K562 (cell line): ENCODE measurements around the gene TBXAS1. TPM values are rescaled to one million over a fixed set of nuclear protein-coding genes. Genes with fewer than 3 reads are reported as not detected.

ENCODE experiments used
- ATAC-seq: fragments of 200-7000 bp; cut with Tn5 transposase; 3 replicates; pipeline ENCODE4 v1.9.1; 2020; ENCODE audit warnings: moderate library complexity
- BruUV-seq: library from RNA; stranded (reverse); fragments of 400-500 nt; replicated peaks from 2 replicates; lab custom pipeline; 2021; lab: Mats Ljungman, UMichigan
- CTCF ChIA-PET: fragments of 300-600 bp; formaldehyde crosslinking; extraction: SDS; loops from one replicate; lab custom pipeline; 2021; ENCODE audit warnings: low intra/inter-chr PET ratio; lab: Yijun Ruan, JAX
- POLR2A ChIA-PET: fragments of 300-600, 350-650 bp; sonication (Branson Sonifier 250); formaldehyde crosslinking; extraction: SDS; loops from one replicate; lab custom pipeline; 2021; ENCODE audit warnings: antibody characterized with exemption, inconsistent platforms; lab: Yijun Ruan, JAX
- DNase-seq, 4 experiments: peaks; one replicate each; pipeline versions ENCODE4 v3.0.0 to v3.0.0-alpha.2; 2011 to 2018; ENCODE audit warnings: low spot score in 3 of 4, mixed read lengths in 3 of 4; ENCODE audit errors: extremely low read depth in 1 of 4
- FAIRE-seq: peaks from 2 replicates; lab custom pipeline; 2011; peaks lifted over from hg19 to GRCh38; lab: Jason Lieb, UNC
- H2AFZ ChIP-seq: 2 replicates; pipeline ENCODE4 v1.6.0; 2011; ENCODE audit warnings: low read depth, low read length, control low read depth, inconsistent platforms
- H3K27ac ChIP-seq: fragments of 200-600 bp; 3 replicates; pipeline ENCODE4 v1.8.0; 2011; ENCODE audit warnings: low read depth, mild to moderate bottlenecking, control low read depth, inconsistent platforms, low read length, moderate library complexity, mixed read lengths; ENCODE audit errors: extremely low read depth
- H3K27me3 ChIP-seq, 2 experiments: fragments of 300-600 bp in 1 of 2; 2 replicates in 1 of 2; 3 replicates in 1 of 2; pipeline versions ENCODE4 v1.6.0 to v1.8.0; 2011; ENCODE audit warnings: inconsistent platforms in 2 of 2, low read length in 2 of 2, mild to moderate bottlenecking in 1 of 2, mixed read lengths in 1 of 2, moderate library complexity in 1 of 2; ENCODE audit not compliant: control insufficient read depth in 2 of 2, insufficient read depth in 2 of 2
- H3K36me3 ChIP-seq: fragments of 300-600 bp; 3 replicates; pipeline ENCODE4 v1.8.0; 2011; ENCODE audit warnings: mild to moderate bottlenecking, low read length, inconsistent platforms; ENCODE audit not compliant: control insufficient read depth, insufficient read depth
- H3K4me1 ChIP-seq, 2 experiments: fragments of 200-600 bp in 1 of 2; replicated peaks in 1 of 2; 2 replicates in 1 of 2; 3 replicates in 1 of 2; pipeline versions ENCODE4 v1.5.1 to v1.8.0; 2011; ENCODE audit warnings: inconsistent platforms in 2 of 2, low read length in 2 of 2, mild to moderate bottlenecking in 1 of 2, mixed read lengths in 1 of 2, moderate library complexity in 1 of 2; ENCODE audit not compliant: control insufficient read depth in 2 of 2, insufficient read depth in 2 of 2
- H3K4me2 ChIP-seq: 2 replicates; pipeline ENCODE4 v1.6.1; 2011; ENCODE audit warnings: low read length, control low read depth, inconsistent platforms, mixed read lengths; ENCODE audit not compliant: insufficient read depth
- H3K4me3 ChIP-seq: fragments of 200-600 bp; sonication (generic), shearing (Covaris generic); 2 replicates; pipeline ENCODE4 v1.5.1; 2016; ENCODE audit warnings: control low read depth, inconsistent platforms
- H3K79me2 ChIP-seq: fragments of 200-600 bp; 3 replicates; pipeline ENCODE4 v1.8.0; 2011; ENCODE audit warnings: low read length, inconsistent platforms; ENCODE audit not compliant: control insufficient read depth, insufficient read depth
- H3K9ac ChIP-seq, 2 experiments: 2 replicates each; pipeline versions ENCODE4 v1.6.0 to v1.6.1; 2011; ENCODE audit warnings: low read depth in 2 of 2, low read length in 2 of 2, control low read depth in 1 of 2, inconsistent platforms in 1 of 2, mild to moderate bottlenecking in 1 of 2, mixed read lengths in 1 of 2; ENCODE audit not compliant: insufficient read depth in 1 of 2
- H3K9me1 ChIP-seq: one replicate; pipeline ENCODE4 v1.6.0; 2011; ENCODE audit warnings: inconsistent platforms, mild to moderate bottlenecking, low read length, moderate library complexity; ENCODE audit not compliant: control insufficient read depth, insufficient read depth
- H3K9me3 ChIP-seq: replicated peaks from 2 replicates; pipeline ENCODE4 v1.5.1; 2011; ENCODE audit warnings: low read depth, low read length, inconsistent platforms; ENCODE audit not compliant: control insufficient read depth, insufficient read depth
- H4K20me1 ChIP-seq: replicated peaks from 2 replicates; pipeline ENCODE4 v1.6.1; 2011; ENCODE audit warnings: low read length, inconsistent platforms, mixed read lengths; ENCODE audit not compliant: control insufficient read depth, insufficient read depth
- CREBBP ChIP-seq: IDR thresholded peaks from one replicate; pipeline ENCODE4 v1.6.1; 2012; ENCODE audit warnings: low read depth, mild to moderate bottlenecking, control low read depth, inconsistent platforms, low read length
- HDAC8 ChIP-seq: fragments of 450-650 bp; IDR thresholded peaks from 2 replicates; pipeline ENCODE4 v1.6.1; 2016; ENCODE audit warnings: mild to moderate bottlenecking, missing genetic modification characterization, moderate library complexity, missing compliant biosample characterization
- HIVEP1 ChIP-seq: fragments of 250-450 bp; sonication (Bioruptor Pico); IDR thresholded peaks from 2 replicates; pipeline ENCODE4 v1.4.0; 2020; ENCODE audit warnings: mild to moderate bottlenecking
- KAT7 ChIP-seq: sonication (generic); formaldehyde crosslinking; IDR thresholded peaks from 2 replicates; pipeline ENCODE4 v1.8.0; 2022; ENCODE audit warnings: missing genetic modification reagents, mild to moderate bottlenecking, borderline replicate concordance
- MAZ ChIP-seq, 2 experiments: fragments of 450-650 bp in 1 of 2; sonication (generic) in 1 of 2; formaldehyde crosslinking; IDR thresholded peaks in 1 of 2; conservative IDR thresholded peaks in 1 of 2; 2 replicates each; pipeline versions ENCODE4 v1.4.0 to v1.5.0; 2020; ENCODE audit warnings: mild to moderate bottlenecking in 1 of 2, missing genetic modification reagents in 1 of 2
- MIER1 ChIP-seq: fragments of 450-650 bp; IDR thresholded peaks from 2 replicates; pipeline ENCODE4 v1.6.1; 2016; ENCODE audit warnings: antibody characterized with exemption, mild to moderate bottlenecking, low read depth
- NCOR1 ChIP-seq: fragments of 450-650 bp; IDR thresholded peaks from 2 replicates; pipeline ENCODE4 v1.6.1; 2016; ENCODE audit warnings: mild to moderate bottlenecking, moderate library complexity
- NEUROD1 ChIP-seq: fragments of 150-350 bp; IDR thresholded peaks from 2 replicates; pipeline ENCODE4 v1.6.1; 2014; ENCODE audit warnings: borderline replicate concordance, low read length, low read depth; ENCODE audit not compliant: partially characterized antibody
- NR2C1 ChIP-seq, 2 experiments: fragments of 450-650 bp; IDR thresholded peaks; 2 replicates each; pipeline ENCODE4 v1.6.1; 2017; ENCODE audit warnings: mild to moderate bottlenecking in 2 of 2, antibody characterized with exemption in 1 of 2, inconsistent platforms in 1 of 2, missing compliant biosample characterization in 1 of 2, missing genetic modification characterization in 1 of 2
- PHF8 ChIP-seq: fragments of 200-600 bp; sonication (generic); IDR thresholded peaks from 2 replicates; pipeline ENCODE4 v1.6.1; 2012; ENCODE audit warnings: mixed run types, mild to moderate bottlenecking, inconsistent platforms, low read length, moderate library complexity, borderline replicate concordance
- XRCC5 ChIP-seq: fragments of 200-400 bp; formaldehyde crosslinking; IDR thresholded peaks from 2 replicates; pipeline ENCODE4 v1.6.1; 2017; ENCODE audit warnings: low read depth, mild to moderate bottlenecking, low read length
- ZC3H11A ChIP-seq: IDR thresholded peaks from 2 replicates; pipeline ENCODE4 v1.6.1; 2012; ENCODE audit warnings: low read depth, low read length, improper control_type of control experiment
- ZNF165 ChIP-seq: fragments of 250-450 bp; sonication (Bioruptor Pico); IDR thresholded peaks from 2 replicates; pipeline ENCODE4 v1.4.0; 2020; ENCODE audit warnings: borderline replicate concordance
- ZNF408 ChIP-seq: fragments of 250-450 bp; sonication (Bioruptor Pico); IDR thresholded peaks from 2 replicates; pipeline ENCODE4 v1.4.0; 2020; ENCODE audit warnings: low read depth, mild to moderate bottlenecking, moderate library complexity
- WGBS: fragments of 100-300 bp; shearing (Covaris generic); methylation state at CpG from one replicate; pipeline ENCODE4 v1.1.6; 2016; ENCODE audit warnings: low coverage, mixed read lengths; ENCODE audit not compliant: insufficient coverage; ENCODE audit errors: missing lambda C conversion rate; 5-methylcytosine and 5-hydroxymethylcytosine counted together
- in situ Hi-C: fragments of 300-500 bp; cut with MboI; formaldehyde crosslinking; loops from 4 replicates; pipeline ENCODE4 v1.15.0; 2018; ENCODE audit warnings: inconsistent platforms, mixed read lengths
- intact Hi-C: fragments of 100-400 bp; cut with micrococcal nuclease; formaldehyde crosslinking; loops from 2 replicates; pipeline ENCODE4 v1.14.2; 2022
- polyA plus RNA-seq, 8 experiments: library from polyadenylated mRNA; depleted of rRNA in 4 of 8; stranded (reverse) in 5 of 8; unstranded in 3 of 8; fragments of >200 nt; fragmentation: Nextera tagmentation in 2 of 8; fragmentation: Illumina TruSeq in 1 of 8; extraction: Ambion mirVana in 2 of 8; extraction: Trizol in 1 of 8; gene quantifications; 2 replicates each; pipeline versions ENCODE4 v1.2.1 to v1.2.3, GENCODE V29; 2011 to 2014; ENCODE audit warnings: inconsistent platforms in 1 of 8, missing spikeins in 1 of 8
- total RNA-seq, 7 experiments: library from RNA; depleted of rRNA in 6 of 7; stranded (reverse); fragments of >200 nt in 6 of 7; fragmentation: Illumina TruSeq in 2 of 7; extraction: Trizol in 2 of 7; gene quantifications; 2 replicates each; pipeline versions ENCODE4 v1.2.1 to v1.2.3, GENCODE V29; 2011 to 2021; ENCODE audit warnings: low replicate concordance in 1 of 7
- TF ChIP-seq, protein P1 (sequence below): fragments of 450-650 bp; IDR thresholded peaks from 2 replicates; pipeline ENCODE4 v1.6.1; 2016

The TBXAS1 gene
- total and polyA plus RNA-seq, 9 of the 15 experiments (the other 6 are each of a cell fraction or from before 2014, with no cell fraction given): 1.1 to 8.3 (median 1.9) TPM

DNA sequence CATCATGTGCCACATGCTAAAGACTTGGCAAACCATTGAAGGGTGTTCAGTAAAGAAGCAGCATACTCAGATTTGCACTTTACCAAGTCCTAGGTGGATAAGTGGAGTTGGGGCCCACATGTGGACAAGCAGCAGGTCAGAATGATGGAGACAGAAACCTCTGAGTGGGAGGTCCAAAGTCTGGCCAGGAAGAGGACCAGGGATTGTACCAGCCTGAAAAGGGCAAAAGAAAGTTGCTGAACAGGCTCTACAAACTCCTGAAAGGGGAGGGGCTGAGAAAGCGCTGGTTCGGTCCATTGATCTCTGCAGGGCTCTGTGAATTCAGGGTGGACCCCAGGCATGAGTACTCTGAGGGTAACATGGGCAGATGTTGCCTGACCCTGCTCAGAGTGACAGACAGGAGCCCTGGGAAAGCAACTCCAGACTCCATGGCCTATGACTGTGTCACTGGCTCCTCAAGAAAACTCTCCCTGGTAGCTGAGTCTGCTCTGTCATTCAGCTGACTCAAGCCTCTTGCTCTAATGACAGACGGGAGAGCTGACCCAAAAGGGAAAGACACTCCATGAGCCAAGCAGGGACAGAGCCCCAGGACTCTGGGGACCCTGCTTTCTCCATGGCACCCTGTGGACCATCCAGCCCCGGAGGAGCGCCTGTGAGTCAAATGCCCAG is 68.5 kb downstream of the TBXAS1 start:
- Histone ChIP-seq H3K9ac (no peak overlapping the region), H2AFZ (no peak overlapping the region), H3K79me2 (no peaks in the 10 kb centered on the region), H4K20me1 (no peaks in the 10 kb centered on the region), H3K27me3 (no peaks in the 10 kb centered on the region), H3K27ac (no peak overlapping the region), H3K36me3 (no peaks in the 10 kb centered on the region), H3K9me1 (no peaks in the 10 kb centered on the region), H3K4me3 (no peak overlapping the region), H3K4me2 (no peak overlapping the region), H3K9me3 (no peaks in the 10 kb centered on the region), H3K4me1 (peaks cover 0 to 8% of the 10 kb centered on the region in 2 experiments; a peak in 2 of 5 replicates)
- DNase-seq: no peak
- intact Hi-C loops (no loop called here), in situ Hi-C loops (no loop called here)
- ATAC-seq: peak; percentile 25; the same call in 1 of the 3 replicates
- FAIRE-seq: no peak
- BruUV-seq: no TSS peak
- TF ChIP-seq NCOR1: no peak
- TF ChIP-seq, protein P1, sequence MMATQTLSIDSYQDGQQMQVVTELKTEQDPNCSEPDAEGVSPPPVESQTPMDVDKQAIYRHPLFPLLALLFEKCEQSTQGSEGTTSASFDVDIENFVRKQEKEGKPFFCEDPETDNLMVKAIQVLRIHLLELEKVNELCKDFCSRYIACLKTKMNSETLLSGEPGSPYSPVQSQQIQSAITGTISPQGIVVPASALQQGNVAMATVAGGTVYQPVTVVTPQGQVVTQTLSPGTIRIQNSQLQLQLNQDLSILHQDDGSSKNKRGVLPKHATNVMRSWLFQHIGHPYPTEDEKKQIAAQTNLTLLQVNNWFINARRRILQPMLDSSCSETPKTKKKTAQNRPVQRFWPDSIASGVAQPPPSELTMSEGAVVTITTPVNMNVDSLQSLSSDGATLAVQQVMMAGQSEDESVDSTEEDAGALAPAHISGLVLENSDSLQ: peak; percentile 46; the same call in 1 of the 2 replicates
- ChIA-PET POLR2A (interaction anchor here (0.6 to 1.0 kb wide), 2 partner anchors 10 to 1959 kb away, joined by 3 read pairs; no protein-coding TSS in a partner anchor), CTCF (no interaction called here)
- WGBS: 66% methylated on average over 5 of the region's 5 CpGs

DNA sequence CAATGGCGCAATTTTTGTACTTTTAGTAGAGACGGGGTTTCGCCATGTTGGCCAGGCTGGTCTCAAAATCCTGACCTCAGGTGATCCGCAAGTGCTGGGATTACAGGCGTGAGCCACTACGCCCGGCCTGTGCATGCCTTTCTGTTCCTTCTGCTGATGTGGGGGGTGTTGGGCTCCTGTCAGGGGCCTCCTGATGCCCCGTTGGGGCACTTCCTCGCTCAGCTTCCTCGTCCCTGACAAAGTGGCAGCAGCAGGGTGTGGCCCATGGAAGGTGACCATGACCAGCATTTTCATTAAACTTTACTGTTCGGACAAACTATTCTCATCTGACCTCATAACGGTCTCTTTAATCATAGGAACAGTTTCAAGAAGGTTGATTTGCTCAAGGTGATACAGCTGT is 69.4 kb downstream of the TBXAS1 start:
- Histone ChIP-seq H3K9ac (no peak overlapping the region), H3K9me3 (peaks cover 2% of the 10 kb centered on the region; the same call in 1 of the 2 replicates), H3K4me3 (no peak overlapping the region), H3K27ac (no peak overlapping the region), H3K4me1 (peaks cover 0 to 8% of the 10 kb centered on the region in 2 experiments; a peak in 2 of 5 replicates), H3K9me1 (no peaks in the 10 kb centered on the region), H4K20me1 (no peaks in the 10 kb centered on the region), H2AFZ (no peak overlapping the region), H3K36me3 (no peaks in the 10 kb centered on the region), H3K27me3 (no peaks in the 10 kb centered on the region), H3K79me2 (no peaks in the 10 kb centered on the region), H3K4me2 (no peak overlapping the region)
- DNase-seq: no peak
- CTCF ChIA-PET: no interaction called here
- BruUV-seq: no TSS peak
- TF ChIP-seq HIVEP1 (CRISPR knock-in tag) (no peak), MAZ (CRISPR knock-in tag; conservative IDR thresholded peaks at IDR 0.05 in 1 of 2, IDR thresholded peaks at IDR 0.05 in 1 of 2) (no peak), ZNF165 (CRISPR knock-in tag) (no peak), NR2C1 (IDR thresholded peaks at IDR 0.05) (no peak), NR2C1 (tag; IDR thresholded peaks at IDR 0.05) (no peak), KAT7 (CRISPR knock-in tag) (no peak), HDAC8 (tag) (no peak), ZC3H11A (no peak), XRCC5 (no peak), MIER1 (no peak), CREBBP (no peak), PHF8 (no peak), ZNF408 (CRISPR knock-in tag) (no peak), NEUROD1 (no peak)
- POLR2A ChIA-PET: interaction anchor here (0.8 to 1.0 kb wide), 2 partner anchors 11 to 234 kb away, joined by 3 to 4 read pairs; no protein-coding TSS in a partner anchor
- in situ Hi-C loops (no loop called here), intact Hi-C loops (no loop called here)
- FAIRE-seq: no peak
- no peak for ATAC-seq
- 57% methylated on average over 12 of the region's 12 CpGs for WGBS
